HEK293 (cell line): ENCODE results near the gene KCNC2.

ENCODE experiments used
- CTCF ChIA-PET: fragments of 350-600 bp; formaldehyde crosslinking; extraction: SDS; loops from one replicate; lab custom pipeline; 2021; ENCODE audit warnings: antibody characterized with exemption; lab: Yijun Ruan, JAX
- POLR2A ChIA-PET: fragments of 300-600 bp; formaldehyde crosslinking; extraction: SDS; loops from one replicate; lab custom pipeline; 2020; ENCODE audit warnings: antibody characterized with exemption, inconsistent platforms; lab: Yijun Ruan, JAX
- H3K27ac ChIP-seq: fragments of 200-500 bp; sonication (Bioruptor generic); 2 replicates; pipeline ENCODE4 v1.5.1; 2014; ENCODE audit warnings: low read depth, low read length, control low read depth, inconsistent platforms; ENCODE audit errors: extremely low read depth
- H3K36me3 ChIP-seq, 2 experiments: fragments of 200-500 bp in 1 of 2; sonication (Bioruptor generic) in 1 of 2; 1 replicate in 1 of 2; 2 replicates in 1 of 2; pipeline ENCODE4 v1.5.1; 2014 to 2017; ENCODE audit warnings: inconsistent platforms in 2 of 2, low read length in 2 of 2; ENCODE audit not compliant: control insufficient read depth in 2 of 2, insufficient read depth in 1 of 2
- H3K4me1 ChIP-seq: fragments of 200-500 bp; sonication (Bioruptor generic); 2 replicates; pipeline ENCODE4 v1.5.1; 2014; ENCODE audit warnings: mild to moderate bottlenecking, low read length, inconsistent platforms; ENCODE audit not compliant: control insufficient read depth, insufficient read depth
- H3K4me3 ChIP-seq: 2 replicates; pipeline ENCODE4 v1.5.1; 2011; ENCODE audit warnings: low read depth, mild to moderate bottlenecking, control low read depth, low read length, moderate library complexity
- H3K9me3 ChIP-seq: fragments of 200-500 bp; sonication (Bioruptor generic); 2 replicates; pipeline ENCODE4 v1.5.1; 2014; ENCODE audit warnings: low read depth, low read length, inconsistent platforms; ENCODE audit not compliant: control insufficient read depth, insufficient read depth
- GFI1B ChIP-seq: fragments of 450-650 bp; formaldehyde crosslinking; IDR thresholded peaks from 2 replicates; pipeline ENCODE4 v1.5.1; 2016; ENCODE audit warnings: missing biosample characterization, missing genetic modification characterization
- HOXD13 ChIP-seq: sonication (generic); formaldehyde crosslinking; IDR thresholded peaks from 2 replicates; pipeline ENCODE4 v1.8.0; 2022; ENCODE audit warnings: missing genetic modification reagents, borderline replicate concordance
- KLF16 ChIP-seq: fragments of 450-650 bp; formaldehyde crosslinking; IDR thresholded peaks from 2 replicates; pipeline ENCODE4 v1.5.1; 2017; ENCODE audit warnings: missing biosample characterization, missing genetic modification characterization
- SCRT2 ChIP-seq: fragments of 450-650 bp; formaldehyde crosslinking; IDR thresholded peaks from 2 replicates; pipeline ENCODE4 v1.5.1; 2016; ENCODE audit warnings: missing biosample characterization, missing genetic modification characterization
- YY2 ChIP-seq: fragments of 450-650 bp; formaldehyde crosslinking; IDR thresholded peaks from 2 replicates; pipeline ENCODE4 v1.5.1; 2016; ENCODE audit warnings: missing biosample characterization, missing genetic modification characterization
- ZFHX2 ChIP-seq: fragments of 450-650 bp; formaldehyde crosslinking; conservative IDR thresholded peaks from 2 replicates; pipeline ENCODE4 v1.5.1; 2016; ENCODE audit warnings: missing biosample characterization, missing genetic modification characterization
- ZFP3 ChIP-seq: fragments of 450-650 bp; formaldehyde crosslinking; IDR thresholded peaks from 2 replicates; pipeline ENCODE4 v1.5.1; 2016; ENCODE audit warnings: low read depth, missing biosample characterization, missing genetic modification characterization
- ZFP69B ChIP-seq: fragments of 450-650 bp; formaldehyde crosslinking; IDR thresholded peaks from 2 replicates; pipeline ENCODE4 v1.5.1; 2016; ENCODE audit warnings: missing biosample characterization, missing genetic modification characterization
- ZNF133 ChIP-seq: fragments of 450-650 bp; formaldehyde crosslinking; IDR thresholded peaks from 2 replicates; pipeline ENCODE4 v1.5.1; 2016; ENCODE audit warnings: missing biosample characterization, missing genetic modification characterization
- ZNF169 ChIP-seq: fragments of 450-650 bp; formaldehyde crosslinking; IDR thresholded peaks from 2 replicates; pipeline ENCODE4 v1.5.1; 2016; ENCODE audit warnings: missing biosample characterization, missing genetic modification characterization
- ZNF366 ChIP-seq: fragments of 450-650 bp; formaldehyde crosslinking; conservative IDR thresholded peaks from 2 replicates; pipeline ENCODE4 v1.5.1; 2016; ENCODE audit warnings: missing biosample characterization, missing genetic modification characterization
- ZNF423 ChIP-seq: fragments of 450-650 bp; formaldehyde crosslinking; IDR thresholded peaks from 2 replicates; pipeline ENCODE4 v1.5.1; 2016; ENCODE audit warnings: missing biosample characterization, missing genetic modification characterization
- ZNF549 ChIP-seq: fragments of 450-650 bp; IDR thresholded peaks from 2 replicates; pipeline ENCODE4 v1.5.1; 2018; ENCODE audit warnings: missing biosample characterization, missing genetic modification characterization, mild to moderate bottlenecking, inconsistent platforms, moderate library complexity
- ZNF571 ChIP-seq: fragments of 450-650 bp; formaldehyde crosslinking; IDR thresholded peaks from 2 replicates; pipeline ENCODE4 v1.5.0; 2017; ENCODE audit warnings: missing biosample characterization, missing genetic modification characterization
- ZNF768 ChIP-seq: fragments of 450-650 bp; formaldehyde crosslinking; IDR thresholded peaks from 2 replicates; pipeline ENCODE4 v1.5.1; 2018; ENCODE audit warnings: missing biosample characterization, mild to moderate bottlenecking, missing genetic modification characterization
- ZNF843 ChIP-seq: fragments of 450-650 bp; formaldehyde crosslinking; IDR thresholded peaks from 2 replicates; pipeline ENCODE4 v1.5.1; 2016; ENCODE audit warnings: missing biosample characterization, missing genetic modification characterization
- TF ChIP-seq, protein P1 (sequence below): IDR thresholded peaks from 2 replicates; pipeline ENCODE4 v1.6.1; 2011; ENCODE audit warnings: mild to moderate bottlenecking, low read depth, low read length, borderline replicate concordance
- TF ChIP-seq, protein P2 (sequence below): fragments of 450-650 bp; formaldehyde crosslinking; IDR thresholded peaks from 2 replicates; pipeline ENCODE4 v1.5.1; 2017; ENCODE audit warnings: missing biosample characterization, missing genetic modification characterization
- TF ChIP-seq, protein P3 (sequence below): fragments of 450-650 bp; formaldehyde crosslinking; IDR thresholded peaks from 2 replicates; pipeline ENCODE4 v1.5.1; 2016; ENCODE audit warnings: missing biosample characterization, missing genetic modification characterization

KCNC2 gene

DNA sequence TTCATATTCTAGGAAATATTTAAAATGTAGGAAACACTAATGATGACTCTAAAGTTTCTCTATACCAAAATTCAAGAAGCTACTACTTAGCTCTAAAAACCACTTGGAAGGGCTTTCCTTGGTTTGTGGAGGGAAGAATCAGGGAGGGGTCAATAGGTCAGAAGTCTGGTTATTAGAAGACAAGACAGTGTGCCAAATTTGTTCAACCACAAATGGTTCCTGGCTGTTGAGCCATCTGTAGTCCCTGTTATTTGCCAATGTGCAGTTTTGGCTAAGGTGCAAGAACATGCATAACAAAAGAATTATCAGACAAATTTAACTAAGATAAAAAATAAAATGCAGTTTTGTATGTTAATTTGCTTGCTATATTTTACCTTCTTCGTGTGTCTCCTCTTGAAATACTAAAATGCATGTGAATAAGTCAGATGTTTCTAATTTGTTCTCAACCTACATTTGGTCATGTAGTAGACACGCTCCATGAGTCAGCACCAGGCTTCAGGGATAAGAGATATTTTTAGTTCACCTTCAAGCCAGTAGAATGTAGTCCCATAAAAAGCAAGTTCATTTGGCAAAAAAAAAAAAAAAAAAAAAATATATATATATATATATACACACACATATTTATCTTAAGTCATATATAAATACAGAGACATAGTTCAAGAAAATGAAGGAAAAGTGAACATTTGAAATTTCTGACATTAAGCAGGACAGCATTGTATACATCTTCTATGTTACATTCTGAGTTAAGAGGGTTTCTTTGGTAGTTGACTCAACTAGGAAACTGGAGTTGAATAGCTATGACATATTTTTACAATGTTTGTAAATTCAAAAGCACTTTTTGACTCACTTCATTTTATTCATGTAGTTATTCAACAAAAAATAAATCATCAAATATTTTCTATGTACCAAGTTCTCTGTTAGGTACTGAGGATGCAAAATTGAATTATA, 123.3 kb downstream of the KCNC2 start:
- Histone ChIP-seq H3K9me3 (no peaks in the 10 kb centered on the region), H3K36me3 (no peaks in the 10 kb centered on the region), H3K27ac (no peak overlapping the region), H3K4me3 (no peak overlapping the region), H3K4me1 (no peaks in the 10 kb centered on the region)
- ChIA-PET CTCF (interaction anchor here (0.7 kb wide), 1 partner anchor 11 kb away, joined by 3 read pairs; no protein-coding TSS in a partner anchor), POLR2A (no interaction called here)
- TF ChIP-seq ZFHX2 (tag by site-specific recombination) (no peak), ZNF133 (tag by site-specific recombination) (no peak), HOXD13 (CRISPR knock-in tag) (no peak), ZNF768 (tag by site-specific recombination) (no peak), ZNF366 (no peak), ZFP3 (tag by site-specific recombination) (no peak), ZNF169 (tag by site-specific recombination) (no peak), ZNF549 (tag by site-specific recombination) (no peak), ZNF843 (tag by site-specific recombination) (no peak), ZNF423 (tag by site-specific recombination) (no peak), GFI1B (tag by site-specific recombination) (no peak), ZNF571 (tag by site-specific recombination) (no peak), KLF16 (tag by site-specific recombination) (no peak), ZFP69B (tag by site-specific recombination) (no peak)
- TF ChIP-seq, protein P1, sequence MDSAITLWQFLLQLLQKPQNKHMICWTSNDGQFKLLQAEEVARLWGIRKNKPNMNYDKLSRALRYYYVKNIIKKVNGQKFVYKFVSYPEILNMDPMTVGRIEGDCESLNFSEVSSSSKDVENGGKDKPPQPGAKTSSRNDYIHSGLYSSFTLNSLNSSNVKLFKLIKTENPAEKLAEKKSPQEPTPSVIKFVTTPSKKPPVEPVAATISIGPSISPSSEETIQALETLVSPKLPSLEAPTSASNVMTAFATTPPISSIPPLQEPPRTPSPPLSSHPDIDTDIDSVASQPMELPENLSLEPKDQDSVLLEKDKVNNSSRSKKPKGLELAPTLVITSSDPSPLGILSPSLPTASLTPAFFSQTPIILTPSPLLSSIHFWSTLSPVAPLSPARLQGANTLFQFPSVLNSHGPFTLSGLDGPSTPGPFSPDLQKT: no peak
- TF ChIP-seq, protein P2, sequence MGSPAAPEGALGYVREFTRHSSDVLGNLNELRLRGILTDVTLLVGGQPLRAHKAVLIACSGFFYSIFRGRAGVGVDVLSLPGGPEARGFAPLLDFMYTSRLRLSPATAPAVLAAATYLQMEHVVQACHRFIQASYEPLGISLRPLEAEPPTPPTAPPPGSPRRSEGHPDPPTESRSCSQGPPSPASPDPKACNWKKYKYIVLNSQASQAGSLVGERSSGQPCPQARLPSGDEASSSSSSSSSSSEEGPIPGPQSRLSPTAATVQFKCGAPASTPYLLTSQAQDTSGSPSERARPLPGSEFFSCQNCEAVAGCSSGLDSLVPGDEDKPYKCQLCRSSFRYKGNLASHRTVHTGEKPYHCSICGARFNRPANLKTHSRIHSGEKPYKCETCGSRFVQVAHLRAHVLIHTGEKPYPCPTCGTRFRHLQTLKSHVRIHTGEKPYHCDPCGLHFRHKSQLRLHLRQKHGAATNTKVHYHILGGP (tag by site-specific recombination): no peak
- TF ChIP-seq, protein P3, sequence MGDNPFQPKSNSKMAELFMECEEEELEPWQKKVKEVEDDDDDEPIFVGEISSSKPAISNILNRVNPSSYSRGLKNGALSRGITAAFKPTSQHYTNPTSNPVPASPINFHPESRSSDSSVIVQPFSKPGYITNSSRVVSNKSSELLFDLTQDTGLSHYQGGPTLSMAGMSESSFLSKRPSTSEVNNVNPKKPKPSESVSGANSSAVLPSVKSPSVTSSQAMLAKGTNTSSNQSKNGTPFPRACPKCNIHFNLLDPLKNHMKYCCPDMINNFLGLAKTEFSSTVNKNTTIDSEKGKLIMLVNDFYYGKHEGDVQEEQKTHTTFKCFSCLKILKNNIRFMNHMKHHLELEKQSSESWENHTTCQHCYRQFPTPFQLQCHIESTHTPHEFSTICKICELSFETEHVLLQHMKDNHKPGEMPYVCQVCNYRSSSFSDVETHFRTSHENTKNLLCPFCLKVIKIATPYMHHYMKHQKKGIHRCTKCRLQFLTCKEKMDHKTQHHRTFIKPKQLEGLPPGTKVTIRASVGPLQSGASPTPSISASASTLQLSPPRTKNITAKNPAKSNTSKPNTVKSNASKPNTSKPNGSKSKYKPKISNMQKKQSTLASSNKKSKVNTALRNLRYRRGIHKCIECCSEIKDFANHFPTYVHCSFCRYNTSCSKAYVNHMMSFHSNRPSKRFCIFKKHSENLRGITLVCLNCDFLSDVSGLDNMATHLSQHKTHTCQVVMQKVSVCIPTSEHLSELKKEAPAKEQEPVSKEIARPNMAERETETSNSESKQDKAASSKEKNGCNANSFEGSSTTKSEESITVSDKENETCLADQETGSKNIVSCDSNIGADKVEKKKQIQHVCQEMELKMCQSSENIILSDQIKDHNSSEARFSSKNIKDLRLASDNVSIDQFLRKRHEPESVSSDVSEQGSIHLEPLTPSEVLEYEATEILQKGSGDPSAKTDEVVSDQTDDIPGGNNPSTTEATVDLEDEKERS (tag by site-specific recombination): no peak

DNA sequence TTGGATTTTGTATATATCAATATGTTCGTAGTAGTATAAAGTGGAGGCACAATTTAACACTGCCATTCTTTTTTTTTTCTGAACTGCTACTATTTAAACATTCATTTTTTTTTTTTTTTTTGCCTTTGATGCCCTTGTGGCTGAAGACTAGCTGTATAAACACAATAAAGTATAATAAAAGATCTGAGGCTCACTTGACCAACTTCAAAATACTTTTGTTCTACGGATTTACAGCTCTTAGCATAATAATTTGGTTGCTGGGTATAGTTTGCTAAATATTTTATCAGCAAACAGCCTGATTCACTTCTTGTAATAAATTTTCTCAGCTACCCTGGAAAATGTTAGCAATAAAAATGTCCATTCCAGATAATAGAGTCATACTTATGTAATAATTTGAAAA, 128.3 kb downstream of the KCNC2 start:
- CTCF ChIA-PET: interaction anchor here (0.6 kb wide), 1 partner anchor 426 kb away, joined by 3 read pairs; no protein-coding TSS in a partner anchor
- Histone ChIP-seq H3K9me3 (no peaks in the 10 kb centered on the region), H3K27ac (no peak overlapping the region), H3K36me3 (no peaks in the 10 kb centered on the region), H3K4me3 (no peak overlapping the region)
- TF ChIP-seq SCRT2: no peak
- TF ChIP-seq YY2 (tag by site-specific recombination): no peak
- TF ChIP-seq, all 188 proteins: peak for 0
- H3K4me1 ChIP-seq: no peaks in the 10 kb centered on the region
- POLR2A ChIA-PET: no interaction called here
